ENCODE results near the gene PACRG. TPM values are rescaled to one million over a fixed set of nuclear protein-coding genes. Genes with fewer than 3 reads are reported as not detected.

PACRG gene
- total RNA-seq, 1 donor from 2014 or later, result 1.1 TPM

- no peak for DNase-seq (ENCODE audit: low spot score)
- no peaks in the 10 kb centered on the region for H3K36me3 Mint-ChIP-seq (ENCODE audit: low read depth)
- no peak overlapping the region for H3K27ac Mint-ChIP-seq (ENCODE audit: unreplicated experiment)
- peaks cover 10% of the 10 kb centered on the region for H3K9me3 Mint-ChIP-seq (ENCODE audit: low read depth)
- H3K4me3 Mint-ChIP-seq (ENCODE audit: unreplicated experiment), result no peak overlapping the region
- H3K27me3 Mint-ChIP-seq (ENCODE audit: low read depth), result peaks cover 6% of the 10 kb centered on the region
- no peak for TF ChIP-seq CTCF (IDR thresholded peaks at IDR 0.05)
- H3K4me1 Mint-ChIP-seq (ENCODE audit: low read depth), result peaks cover 7% of the 10 kb centered on the region
Measured at GRCh38 chr6:163229050-163229449, 501.3 kb downstream of the PACRG start.

GRCh38 chr6:163230901-163231300 lies 503.1 kb downstream of the PACRG start:
- peaks cover 5% of the 10 kb centered on the region for H3K9me3 Mint-ChIP-seq (ENCODE audit: low read depth)
- H3K27ac Mint-ChIP-seq (ENCODE audit: unreplicated experiment), result no peak overlapping the region
- no peak for TF ChIP-seq CTCF (IDR thresholded peaks at IDR 0.05)
- H3K4me3 Mint-ChIP-seq (ENCODE audit: unreplicated experiment), result no peak overlapping the region
- H3K4me1 Mint-ChIP-seq (ENCODE audit: low read depth), result peaks cover 7% of the 10 kb centered on the region
- peaks cover 6% of the 10 kb centered on the region for H3K27me3 Mint-ChIP-seq (ENCODE audit: low read depth)
- H3K36me3 Mint-ChIP-seq (ENCODE audit: low read depth), result no peaks in the 10 kb centered on the region
- no peak for DNase-seq (ENCODE audit: low spot score)

- Mint-ChIP-seq H3K4me1 (ENCODE audit: low read depth) (peaks cover 2% of the 10 kb centered on the region), H3K27ac (ENCODE audit: unreplicated experiment) (no peak overlapping the region), H3K4me3 (ENCODE audit: unreplicated experiment) (no peak overlapping the region), H3K9me3 (ENCODE audit: low read depth) (peaks cover 5% of the 10 kb centered on the region), H3K36me3 (ENCODE audit: low read depth) (no peaks in the 10 kb centered on the region), H3K27me3 (ENCODE audit: low read depth) (peaks cover 6% of the 10 kb centered on the region)
- no peak for TF ChIP-seq CTCF (IDR thresholded peaks at IDR 0.05)
- no peak for DNase-seq (ENCODE audit: low spot score)
Measured at GRCh38 chr6:163231356-163232014, 503.7 kb downstream of the PACRG start.

GRCh38 chr6:163232015-163232523 lies 504.3 kb downstream of the PACRG start:
- Mint-ChIP-seq H3K27ac (ENCODE audit: unreplicated experiment) (no peak overlapping the region), H3K4me1 (ENCODE audit: low read depth) (no peaks in the 10 kb centered on the region)

GRCh38 chr6:163232649-163233048 lies 504.9 kb downstream of the PACRG start:
- TF ChIP-seq CTCF (IDR thresholded peaks at IDR 0.05), result no peak
- H3K4me1 Mint-ChIP-seq (ENCODE audit: low read depth), result no peaks in the 10 kb centered on the region
- no peak for DNase-seq (ENCODE audit: low spot score)
- H3K27me3 Mint-ChIP-seq (ENCODE audit: low read depth), result peaks cover 6% of the 10 kb centered on the region
- H3K36me3 Mint-ChIP-seq (ENCODE audit: low read depth), result no peaks in the 10 kb centered on the region
- no peak overlapping the region for H3K27ac Mint-ChIP-seq (ENCODE audit: unreplicated experiment)
- H3K4me3 Mint-ChIP-seq (ENCODE audit: unreplicated experiment), result no peak overlapping the region
- no peaks in the 10 kb centered on the region for H3K9me3 Mint-ChIP-seq (ENCODE audit: low read depth)

More at GRCh38 chr6:163232015-163232523, 504.3 kb downstream of the PACRG start:
- peaks cover 6% of the 10 kb centered on the region for H3K27me3 Mint-ChIP-seq (ENCODE audit: low read depth)
- H3K36me3 Mint-ChIP-seq (ENCODE audit: low read depth), result no peaks in the 10 kb centered on the region
- TF ChIP-seq CTCF (IDR thresholded peaks at IDR 0.05), result no peak
- no peak overlapping the region for H3K4me3 Mint-ChIP-seq (ENCODE audit: unreplicated experiment)
- peaks cover 4% of the 10 kb centered on the region for H3K9me3 Mint-ChIP-seq (ENCODE audit: low read depth)
- DNase-seq (ENCODE audit: low spot score), result no peak
